Muscle of leg (tissue), 3 donors: Measurements from ENCODE around the gene SORL1-AS1.

Source experiments
- DNase-seq: peaks from one replicate; pipeline ENCODE4 v3.0.0; 2013
- H3K27ac ChIP-seq: one replicate; pipeline ENCODE4 v1.5.1; 2013; ENCODE audit warnings: mild to moderate bottlenecking, low read length, control low read depth
- H3K27me3 ChIP-seq: one replicate; pipeline ENCODE4 v1.6.1; 2013; ENCODE audit warnings: low read length; ENCODE audit not compliant: control insufficient read depth, insufficient read depth
- H3K36me3 ChIP-seq: one replicate; pipeline ENCODE4 v1.6.1; 2013; ENCODE audit warnings: low read length; ENCODE audit not compliant: control insufficient read depth, insufficient read depth
- H3K4me1 ChIP-seq: one replicate; pipeline ENCODE4 v1.6.1; 2013; ENCODE audit warnings: low read length; ENCODE audit not compliant: control insufficient read depth, insufficient read depth
- H3K4me3 ChIP-seq: one replicate; pipeline ENCODE4 v1.5.1; 2013; ENCODE audit warnings: low read length, control low read depth
- H3K9me3 ChIP-seq: replicated peaks from 2 replicates; pipeline ENCODE4 v1.6.1; 2013; ENCODE audit warnings: low read depth, low read length; ENCODE audit not compliant: control insufficient read depth
- WGBS: methylation state at CpG from one replicate; pipeline ENCODE4 v1.1.5; 2013; ENCODE audit warnings: missing lambda C conversion rate; ENCODE audit not compliant: insufficient coverage; 5-methylcytosine and 5-hydroxymethylcytosine counted together

The SORL1-AS1 gene

DNA sequence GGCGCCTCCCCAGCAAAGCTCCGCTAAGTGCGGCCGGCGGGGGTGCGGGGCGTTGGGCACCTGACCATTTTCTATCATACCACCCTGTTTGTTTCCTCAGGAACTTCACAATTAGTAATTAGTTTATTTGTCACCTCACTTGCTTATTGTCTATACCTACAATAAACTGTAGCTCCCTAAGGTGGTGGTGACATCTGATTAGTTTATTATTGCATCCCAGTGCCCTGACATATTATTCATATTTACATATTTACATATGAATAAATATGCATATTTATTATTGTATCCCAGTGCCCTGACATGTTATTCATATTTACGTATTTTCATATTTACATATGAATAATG lies 25.4 kb downstream of the SORL1-AS1 start:
- WGBS: 0% methylated on average over 7 of the region's 8 CpGs
- Histone ChIP-seq H3K27ac (no peak overlapping the region), H3K36me3 (no peaks in the 10 kb centered on the region), H3K4me3 (no peak overlapping the region), H3K4me1 (peaks cover 7% of the 10 kb centered on the region), H3K27me3 (peaks cover 13% of the 10 kb centered on the region), H3K9me3 (no peaks in the 10 kb centered on the region)
- DNase-seq: no peak

DNA sequence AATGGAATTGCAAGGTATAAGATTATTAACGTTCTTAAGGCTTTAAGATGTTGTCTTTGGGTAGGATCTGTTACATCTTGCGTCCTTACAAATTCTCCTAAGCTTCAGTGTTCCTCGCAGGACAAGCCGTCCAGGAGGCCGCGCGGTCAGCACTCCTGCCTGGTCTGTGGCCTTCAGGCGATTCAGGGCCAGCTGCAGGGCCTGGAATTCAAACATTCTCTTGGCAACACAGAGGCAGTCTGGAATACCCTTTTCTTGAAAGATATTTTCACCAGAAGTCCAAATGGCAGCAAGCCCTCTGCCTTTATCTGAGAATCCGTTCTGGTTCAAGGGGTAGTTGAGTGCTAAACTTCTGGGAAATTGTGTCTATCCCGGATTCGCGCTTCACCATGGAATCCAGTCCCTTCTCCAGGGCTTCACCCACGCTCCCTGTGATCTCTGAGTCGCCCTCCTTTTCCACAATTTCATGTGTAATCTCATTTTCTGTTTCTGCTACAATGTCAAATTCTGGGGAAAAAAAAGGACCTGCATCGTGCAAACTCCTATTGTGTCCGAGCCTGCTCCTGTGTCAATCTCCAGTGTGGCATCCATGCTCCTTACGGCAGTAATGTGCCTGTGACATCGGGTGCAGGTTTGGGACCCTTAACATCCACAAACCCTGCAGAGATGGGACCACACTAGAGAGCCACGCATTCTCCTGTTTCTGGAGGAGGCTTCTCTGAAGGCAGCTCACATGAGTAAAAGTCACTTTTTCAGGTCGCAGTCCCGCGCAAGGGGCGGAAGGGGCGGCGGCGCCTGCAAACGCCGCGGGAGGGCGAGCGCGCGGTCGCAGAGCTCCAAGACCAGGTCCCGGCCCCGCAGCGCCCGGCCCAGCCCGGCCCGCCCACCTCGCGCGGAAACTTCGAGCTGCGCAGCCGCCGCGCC lies 26.0 kb downstream of the SORL1-AS1 start:
- DNase-seq: peak; percentile 25
- Histone ChIP-seq H3K4me3 (peak overlapping the region; percentile 32), H3K9me3 (no peaks in the 10 kb centered on the region), H3K4me1 (peaks cover 7% of the 10 kb centered on the region), H3K27ac (no peak overlapping the region), H3K27me3 (peaks cover 13% of the 10 kb centered on the region), H3K36me3 (no peaks in the 10 kb centered on the region)
- 12% methylated on average over 41 of the region's 48 CpGs for WGBS

DNA sequence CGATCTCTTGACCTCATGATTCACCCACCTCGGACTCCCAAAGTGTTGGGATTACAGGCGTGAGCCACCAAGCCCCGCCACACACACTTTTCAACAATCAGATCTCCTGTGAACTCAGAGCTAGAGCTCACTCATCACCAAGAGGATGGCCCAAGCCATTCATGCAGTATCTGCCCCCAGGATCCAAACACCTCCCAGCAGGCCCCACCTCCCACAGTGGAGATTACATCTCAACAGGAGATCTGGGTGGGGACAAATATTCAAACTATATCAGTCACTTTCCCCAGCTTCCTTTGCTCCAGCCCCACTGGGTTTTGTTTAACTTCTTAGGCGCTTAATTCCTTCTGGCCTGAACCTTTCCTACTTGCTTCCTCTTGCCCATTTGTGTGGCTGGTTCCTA lies 26.9 kb downstream of the SORL1-AS1 start:
- Histone ChIP-seq H3K36me3 (no peaks in the 10 kb centered on the region), H3K4me1 (peaks cover 7% of the 10 kb centered on the region), H3K9me3 (no peaks in the 10 kb centered on the region), H3K27me3 (peaks cover 13% of the 10 kb centered on the region), H3K27ac (no peak overlapping the region), H3K4me3 (no peak overlapping the region)
- DNase-seq: no peak
- WGBS: 85% methylated on average over 5 of the region's 5 CpGs

DNA sequence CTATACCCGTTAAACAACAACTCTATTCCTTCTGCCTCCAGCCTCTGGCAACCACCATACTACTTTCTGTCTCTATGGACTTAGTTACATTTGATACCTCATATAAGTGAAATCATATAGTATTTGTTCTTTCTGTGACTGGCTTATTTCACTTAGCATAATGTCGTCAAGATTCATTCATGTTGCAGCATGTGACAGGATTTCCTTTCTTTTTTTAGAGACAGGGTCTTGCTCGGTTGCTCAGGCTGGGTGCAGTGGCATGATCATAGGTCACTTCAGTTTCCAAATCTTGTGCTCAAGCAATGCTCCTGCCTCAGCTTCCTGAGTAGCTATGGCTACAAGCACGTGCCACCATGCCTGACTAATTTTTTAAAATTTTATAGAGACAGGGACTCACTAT lies 30.1 kb downstream of the SORL1-AS1 start:
- Histone ChIP-seq H3K4me3 (no peak overlapping the region), H3K36me3 (no peaks in the 10 kb centered on the region), H3K27me3 (peaks cover 8% of the 10 kb centered on the region), H3K27ac (no peak overlapping the region), H3K9me3 (no peaks in the 10 kb centered on the region), H3K4me1 (peaks cover 20% of the 10 kb centered on the region)
- no peak for DNase-seq
- 42% methylated on average over 3 of the region's 4 CpGs for WGBS

DNA sequence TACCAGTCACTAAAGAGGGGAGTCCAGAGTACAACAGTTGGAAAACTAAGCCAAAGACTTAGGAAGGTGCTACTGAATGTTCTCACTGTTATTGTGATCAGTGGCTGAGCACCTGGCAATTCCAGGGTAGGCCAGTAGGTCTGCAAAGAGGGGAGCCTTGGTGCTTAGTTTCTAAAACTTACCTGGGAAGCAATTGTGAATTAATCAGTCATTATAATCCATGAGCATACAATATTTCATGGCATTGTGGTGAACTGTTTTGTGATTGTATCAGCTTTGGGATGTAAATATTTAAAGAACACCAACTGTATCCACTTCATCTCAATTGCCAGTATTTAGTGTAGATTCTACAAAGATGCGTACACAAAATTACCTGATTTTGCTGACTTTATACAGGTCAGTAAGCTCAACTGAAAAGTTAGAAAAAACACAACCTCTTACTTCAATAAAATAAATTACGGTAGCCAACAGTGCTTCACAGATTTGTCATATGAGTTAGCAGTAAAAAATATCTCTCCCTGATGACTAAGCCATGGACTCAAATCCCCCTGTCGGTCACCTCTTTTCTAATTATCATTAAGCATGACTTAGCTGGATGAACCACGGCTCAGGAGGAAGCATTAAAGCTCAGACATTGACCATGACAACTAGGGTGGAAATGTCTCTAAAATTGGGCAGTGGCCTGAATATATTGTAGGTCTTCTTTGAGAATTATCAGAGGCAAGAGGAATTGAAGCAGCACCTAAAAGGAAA lies 31.4 kb downstream of the SORL1-AS1 start:
- Histone ChIP-seq H3K9me3 (no peaks in the 10 kb centered on the region), H3K4me3 (no peak overlapping the region), H3K27ac (no peak overlapping the region), H3K27me3 (peaks cover under 1% of the 10 kb centered on the region), H3K36me3 (no peaks in the 10 kb centered on the region), H3K4me1 (peaks cover 22% of the 10 kb centered on the region)
- 60% methylated on average over 1 of the region's 4 CpGs for WGBS
- DNase-seq: no peak

DNA sequence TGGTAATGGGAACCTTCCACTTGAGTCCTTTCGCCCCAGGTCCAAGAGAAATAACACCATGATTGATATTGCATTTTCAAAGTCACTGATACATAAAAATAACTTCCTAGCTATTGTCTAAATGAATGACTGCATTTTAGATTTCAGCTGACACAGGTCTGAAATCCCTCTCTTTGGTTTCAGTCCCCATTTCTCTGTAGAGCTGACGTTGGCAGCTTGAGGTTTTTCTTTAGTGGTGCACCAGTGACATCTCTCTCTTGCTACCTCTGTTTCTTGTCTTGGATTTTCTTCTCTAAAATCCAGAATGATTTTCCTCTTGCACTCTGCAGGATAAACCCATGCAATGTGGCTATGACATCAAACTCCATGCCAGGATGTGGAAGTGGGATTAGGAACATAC lies 32.4 kb downstream of the SORL1-AS1 start:
- Histone ChIP-seq H3K4me3 (no peak overlapping the region), H3K27ac (no peak overlapping the region), H3K36me3 (no peaks in the 10 kb centered on the region), H3K9me3 (no peaks in the 10 kb centered on the region), H3K4me1 (peaks cover 28% of the 10 kb centered on the region), H3K27me3 (no peaks in the 10 kb centered on the region)
- 60% methylated on average over 1 of the region's 2 CpGs for WGBS
- no peak for DNase-seq

DNA sequence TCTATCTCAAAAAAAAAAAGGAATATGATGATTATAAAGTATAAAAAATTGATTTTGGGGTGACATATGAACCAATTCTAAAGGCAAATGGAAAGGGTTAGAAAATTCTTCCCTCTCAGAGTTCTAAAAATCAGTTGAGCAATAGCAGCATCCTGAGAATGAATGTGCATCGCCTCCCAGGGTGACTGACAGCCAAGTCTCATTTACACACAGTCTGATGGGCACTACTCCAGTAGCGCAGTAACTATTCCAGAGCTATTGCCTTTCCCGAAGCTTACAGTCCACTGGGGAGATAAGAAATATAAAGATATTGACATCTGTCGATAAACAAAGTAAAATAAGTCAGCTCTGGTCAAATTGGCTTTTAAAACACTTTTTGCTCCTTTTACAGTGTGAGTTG lies 32.9 kb downstream of the SORL1-AS1 start:
- Histone ChIP-seq H3K27me3 (no peaks in the 10 kb centered on the region), H3K4me3 (no peak overlapping the region), H3K27ac (no peak overlapping the region), H3K36me3 (no peaks in the 10 kb centered on the region), H3K9me3 (no peaks in the 10 kb centered on the region), H3K4me1 (peaks cover 28% of the 10 kb centered on the region)
- peak; percentile 34 for DNase-seq
- no CpG with 5 or more reads among the region's 4 CpGs for WGBS

DNA sequence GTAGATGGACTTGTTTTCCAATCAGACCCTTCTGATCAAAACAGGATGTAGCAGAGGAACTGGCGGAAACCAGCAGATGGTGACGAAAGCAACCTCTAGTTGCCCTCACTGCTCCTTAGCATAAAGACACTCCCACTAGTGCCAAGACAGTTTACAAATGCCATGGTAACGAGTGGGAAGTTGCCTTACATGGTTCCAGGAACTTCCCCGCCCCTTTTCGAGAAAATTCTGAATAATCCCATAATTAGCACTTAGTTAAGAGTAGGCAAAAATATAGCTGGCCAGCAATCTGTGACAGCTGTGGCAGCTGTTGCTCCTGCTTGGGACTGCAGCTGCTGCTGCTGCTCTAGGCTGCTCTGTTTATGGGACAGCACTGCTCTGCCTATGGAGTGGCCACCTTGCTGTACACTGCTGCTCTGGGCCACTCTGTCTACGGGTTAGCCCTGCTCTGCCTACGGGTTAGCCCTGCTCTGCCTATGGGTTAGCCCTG lies 34.1 kb downstream of the SORL1-AS1 start:
- peak overlapping the region; percentile 88 for H3K27ac ChIP-seq
- H3K4me3 ChIP-seq: no peak overlapping the region
- H3K27me3 ChIP-seq: no peaks in the 10 kb centered on the region
- peaks cover 28% of the 10 kb centered on the region for H3K4me1 ChIP-seq
- DNase-seq: peak; percentile 89
- WGBS: 57% methylated on average over 2 of the region's 7 CpGs
- H3K9me3 ChIP-seq: no peaks in the 10 kb centered on the region
- H3K36me3 ChIP-seq: no peaks in the 10 kb centered on the region

DNA sequence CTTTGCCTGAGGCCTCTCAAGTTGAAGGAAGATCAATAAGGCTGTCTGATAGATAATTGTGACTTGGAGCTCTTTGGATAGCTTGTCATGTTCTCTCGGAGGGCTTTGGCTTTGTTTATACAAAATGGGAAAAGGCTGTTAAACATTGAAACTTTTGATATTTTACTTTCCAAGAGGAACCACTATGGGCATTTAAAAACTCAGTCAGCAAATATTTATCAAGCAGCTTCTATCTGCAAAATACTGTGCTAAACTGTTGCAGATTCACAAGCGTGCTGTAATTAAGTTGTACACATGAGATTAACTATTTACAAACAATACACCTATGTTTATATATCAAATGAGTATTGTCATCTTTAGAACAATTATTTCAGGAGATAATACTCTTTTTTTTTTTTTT lies 35.2 kb downstream of the SORL1-AS1 start:
- Histone ChIP-seq H3K4me1 (peaks cover 28% of the 10 kb centered on the region), H3K9me3 (no peaks in the 10 kb centered on the region), H3K4me3 (no peak overlapping the region), H3K36me3 (no peaks in the 10 kb centered on the region), H3K27ac (peak overlapping the region; percentile 88), H3K27me3 (no peaks in the 10 kb centered on the region)
- DNase-seq: no peak
- no CpG with 5 or more reads among the region's 2 CpGs for WGBS

DNA sequence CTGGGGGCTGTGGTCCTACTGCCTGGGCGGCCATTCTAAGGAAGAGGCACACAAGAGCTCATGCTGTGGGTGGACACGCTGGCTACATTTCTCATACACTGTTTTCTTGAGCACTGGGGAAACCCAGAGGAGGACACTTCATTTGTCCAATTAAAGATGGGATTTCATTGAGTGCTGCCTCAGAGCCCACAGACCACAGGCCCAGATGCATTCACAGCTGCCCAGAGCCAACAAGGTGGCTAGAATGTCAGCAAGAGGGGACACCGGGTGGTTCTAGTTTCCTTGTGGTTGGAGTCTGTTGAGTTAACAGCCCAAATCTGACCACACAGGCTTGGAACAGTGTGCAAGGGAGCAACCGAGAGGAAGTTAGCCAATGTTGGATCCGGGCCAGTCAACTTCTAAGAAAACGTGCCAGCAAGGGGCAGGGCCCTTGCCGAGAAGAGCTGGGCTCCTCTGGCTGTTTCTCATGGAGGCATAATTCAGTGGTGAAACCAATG lies 35.7 kb downstream of the SORL1-AS1 start:
- Histone ChIP-seq H3K27me3 (no peaks in the 10 kb centered on the region), H3K4me1 (peaks cover 28% of the 10 kb centered on the region), H3K27ac (peak overlapping the region; percentile 88), H3K4me3 (no peak overlapping the region), H3K36me3 (no peaks in the 10 kb centered on the region), H3K9me3 (no peaks in the 10 kb centered on the region)
- 17% methylated on average over 3 of the region's 7 CpGs for WGBS
- DNase-seq: peak; percentile 90
